HepG2 (cell line): ENCODE results near the gene NCOA7. TPM values are rescaled to one million over a fixed set of nuclear protein-coding genes. Genes with fewer than 3 reads are reported as not detected.

Source experiments
- ATF1 ChIP-seq: IDR thresholded peaks from 2 replicates; pipeline ENCODE4 v1.6.1; 2016; ENCODE audit warnings: mild to moderate bottlenecking, control low read depth
- GTF2F1 ChIP-seq: fragments of 150-350 bp; IDR thresholded peaks from 2 replicates; pipeline ENCODE4 v1.6.1; 2014; ENCODE audit warnings: low read length
- SOX5 ChIP-seq: IDR thresholded peaks from 2 replicates; pipeline ENCODE4 v1.6.1; 2016; ENCODE audit warnings: borderline replicate concordance
- TEAD2 ChIP-seq: sonication (generic); formaldehyde crosslinking; IDR thresholded peaks from 2 replicates; pipeline ENCODE4 v1.9.0; 2021; ENCODE audit warnings: missing genetic modification reagents
- ZNF619 ChIP-seq: sonication (generic); formaldehyde crosslinking; IDR thresholded peaks from 2 replicates; pipeline ENCODE4 v1.4.0; 2020; ENCODE audit warnings: mild to moderate bottlenecking, missing genetic modification reagents
- polyA plus RNA-seq, 8 experiments: library from polyadenylated mRNA; depleted of rRNA in 3 of 8; stranded (reverse) in 7 of 8; unstranded in 1 of 8; fragments of >200 nt; fragmentation: Illumina TruSeq in 4 of 8; extraction: Trizol in 4 of 8; gene quantifications; 2 replicates each; pipeline versions ENCODE4 v1.2.1 to v1.2.3, GENCODE V29; 2011 to 2016; ENCODE audit warnings: low read depth in 4 of 8, missing spikeins in 1 of 8, mixed read lengths in 1 of 8; ENCODE audit not compliant: insufficient read depth in 1 of 8
- total RNA-seq, 5 experiments: library from RNA; depleted of rRNA; stranded (reverse); fragments of >200 nt; fragmentation: Illumina TruSeq; extraction: Trizol; gene quantifications; 2 replicates each; pipeline ENCODE4 v1.2.3, GENCODE V29; 2016; ENCODE audit warnings: low read depth in 1 of 5
- TF ChIP-seq, protein P1 (sequence below): sonication (generic); formaldehyde crosslinking; IDR thresholded peaks from 2 replicates; pipeline ENCODE4 v1.4.0; 2020; ENCODE audit warnings: low read depth, missing genetic modification reagents
- TF ChIP-seq, protein P2 (sequence below): sonication (generic); formaldehyde crosslinking; IDR thresholded peaks from 2 replicates; pipeline ENCODE4 v1.5.1; 2020; ENCODE audit warnings: mild to moderate bottlenecking, missing genetic modification reagents
- TF ChIP-seq, protein P3 (sequence below): sonication (generic); formaldehyde crosslinking; IDR thresholded peaks from 2 replicates; pipeline ENCODE4 v1.9.0; 2021; ENCODE audit warnings: missing genetic modification reagents, borderline replicate concordance
- TF ChIP-seq, protein P4 (sequence below): sonication (generic); formaldehyde crosslinking; IDR thresholded peaks from 2 replicates; pipeline ENCODE4 v1.4.0; 2020; ENCODE audit warnings: mild to moderate bottlenecking, missing genetic modification reagents

The NCOA7 gene
- total and polyA plus RNA-seq, 2 of the 13 experiments (the other 11 are each of a cell fraction or from before 2014, with no cell fraction given): 13.6 to 20.8 TPM

DNA sequence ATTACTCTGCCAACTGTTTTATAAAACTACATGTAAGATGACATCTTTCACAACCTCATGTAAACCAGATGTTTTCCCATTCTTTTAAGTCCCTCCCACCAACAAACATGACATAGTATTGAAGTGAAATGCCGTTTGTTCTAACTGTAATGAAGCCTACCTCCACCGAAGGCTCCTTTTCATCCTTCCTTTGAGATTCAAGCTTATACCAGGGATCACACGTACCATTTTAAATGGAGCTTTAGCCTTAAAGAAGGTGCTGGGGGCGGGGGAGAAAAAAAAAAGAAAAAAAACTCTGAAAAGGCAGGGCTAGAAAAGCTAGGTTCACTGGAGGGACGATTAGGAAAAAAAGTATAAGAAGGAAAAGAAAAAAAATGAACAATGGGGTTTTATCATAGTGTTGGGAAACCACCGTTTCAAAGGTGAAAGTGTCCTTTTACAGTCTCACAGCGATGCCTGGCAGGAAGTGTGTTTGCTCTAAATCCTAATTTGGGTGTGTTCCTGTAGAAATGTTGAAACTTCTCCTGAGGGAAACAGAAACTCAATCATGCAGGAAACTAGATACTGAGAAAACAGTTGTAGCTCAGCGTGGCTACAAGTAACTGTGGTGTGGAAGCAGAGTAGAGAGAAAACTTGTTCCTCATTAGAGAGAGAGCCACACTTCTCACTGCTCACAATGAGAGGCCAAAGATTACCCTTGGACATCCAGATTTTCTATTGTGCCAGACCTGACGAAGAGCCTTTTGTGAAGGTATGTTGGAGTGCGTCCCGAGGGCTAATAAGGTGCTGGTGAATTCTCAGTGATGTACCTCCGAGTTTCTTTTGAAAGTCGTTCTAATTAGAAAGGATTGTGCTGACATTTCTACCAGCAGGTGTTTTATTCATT lies 128.2 kb downstream of the NCOA7 start (continued):
- TF ChIP-seq GTF2F1 (no peak), ZNF619 (no peak), TEAD2 (CRISPR knock-in tag) (no peak), SOX5 (CRISPR knock-in tag) (peak; percentile 98), ATF1 (CRISPR knock-in tag) (0 out of 2 replicates have a peak, but pooled peaks have one; percentile 52)
- TF ChIP-seq, protein P1, sequence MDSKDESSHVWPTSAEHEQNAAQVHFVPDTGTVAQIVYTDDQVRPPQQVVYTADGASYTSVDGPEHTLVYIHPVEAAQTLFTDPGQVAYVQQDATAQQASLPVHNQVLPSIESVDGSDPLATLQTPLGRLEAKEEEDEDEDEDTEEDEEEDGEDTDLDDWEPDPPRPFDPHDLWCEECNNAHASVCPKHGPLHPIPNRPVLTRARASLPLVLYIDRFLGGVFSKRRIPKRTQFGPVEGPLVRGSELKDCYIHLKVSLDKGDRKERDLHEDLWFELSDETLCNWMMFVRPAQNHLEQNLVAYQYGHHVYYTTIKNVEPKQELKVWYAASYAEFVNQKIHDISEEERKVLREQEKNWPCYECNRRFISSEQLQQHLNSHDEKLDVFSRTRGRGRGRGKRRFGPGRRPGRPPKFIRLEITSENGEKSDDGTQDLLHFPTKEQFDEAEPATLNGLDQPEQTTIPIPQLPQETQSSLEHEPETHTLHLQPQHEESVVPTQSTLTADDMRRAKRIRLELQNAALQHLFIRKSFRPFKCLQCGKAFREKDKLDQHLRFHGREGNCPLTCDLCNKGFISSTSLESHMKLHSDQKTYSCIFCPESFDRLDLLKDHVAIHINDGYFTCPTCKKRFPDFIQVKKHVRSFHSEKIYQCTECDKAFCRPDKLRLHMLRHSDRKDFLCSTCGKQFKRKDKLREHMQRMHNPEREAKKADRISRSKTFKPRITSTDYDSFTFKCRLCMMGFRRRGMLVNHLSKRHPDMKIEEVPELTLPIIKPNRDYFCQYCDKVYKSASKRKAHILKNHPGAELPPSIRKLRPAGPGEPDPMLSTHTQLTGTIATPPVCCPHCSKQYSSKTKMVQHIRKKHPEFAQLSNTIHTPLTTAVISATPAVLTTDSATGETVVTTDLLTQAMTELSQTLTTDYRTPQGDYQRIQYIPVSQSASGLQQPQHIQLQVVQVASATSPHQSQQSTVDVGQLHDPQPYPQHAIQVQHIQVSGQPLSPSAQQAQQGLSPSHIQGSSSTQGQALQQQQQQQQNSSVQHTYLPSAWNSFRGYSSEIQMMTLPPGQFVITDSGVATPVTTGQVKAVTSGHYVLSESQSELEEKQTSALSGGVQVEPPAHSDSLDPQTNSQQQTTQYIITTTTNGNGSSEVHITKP: no peak
- TF ChIP-seq, protein P2, sequence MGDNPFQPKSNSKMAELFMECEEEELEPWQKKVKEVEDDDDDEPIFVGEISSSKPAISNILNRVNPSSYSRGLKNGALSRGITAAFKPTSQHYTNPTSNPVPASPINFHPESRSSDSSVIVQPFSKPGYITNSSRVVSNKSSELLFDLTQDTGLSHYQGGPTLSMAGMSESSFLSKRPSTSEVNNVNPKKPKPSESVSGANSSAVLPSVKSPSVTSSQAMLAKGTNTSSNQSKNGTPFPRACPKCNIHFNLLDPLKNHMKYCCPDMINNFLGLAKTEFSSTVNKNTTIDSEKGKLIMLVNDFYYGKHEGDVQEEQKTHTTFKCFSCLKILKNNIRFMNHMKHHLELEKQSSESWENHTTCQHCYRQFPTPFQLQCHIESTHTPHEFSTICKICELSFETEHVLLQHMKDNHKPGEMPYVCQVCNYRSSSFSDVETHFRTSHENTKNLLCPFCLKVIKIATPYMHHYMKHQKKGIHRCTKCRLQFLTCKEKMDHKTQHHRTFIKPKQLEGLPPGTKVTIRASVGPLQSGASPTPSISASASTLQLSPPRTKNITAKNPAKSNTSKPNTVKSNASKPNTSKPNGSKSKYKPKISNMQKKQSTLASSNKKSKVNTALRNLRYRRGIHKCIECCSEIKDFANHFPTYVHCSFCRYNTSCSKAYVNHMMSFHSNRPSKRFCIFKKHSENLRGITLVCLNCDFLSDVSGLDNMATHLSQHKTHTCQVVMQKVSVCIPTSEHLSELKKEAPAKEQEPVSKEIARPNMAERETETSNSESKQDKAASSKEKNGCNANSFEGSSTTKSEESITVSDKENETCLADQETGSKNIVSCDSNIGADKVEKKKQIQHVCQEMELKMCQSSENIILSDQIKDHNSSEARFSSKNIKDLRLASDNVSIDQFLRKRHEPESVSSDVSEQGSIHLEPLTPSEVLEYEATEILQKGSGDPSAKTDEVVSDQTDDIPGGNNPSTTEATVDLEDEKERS (CRISPR knock-in tag): no peak
- TF ChIP-seq, protein P3, sequence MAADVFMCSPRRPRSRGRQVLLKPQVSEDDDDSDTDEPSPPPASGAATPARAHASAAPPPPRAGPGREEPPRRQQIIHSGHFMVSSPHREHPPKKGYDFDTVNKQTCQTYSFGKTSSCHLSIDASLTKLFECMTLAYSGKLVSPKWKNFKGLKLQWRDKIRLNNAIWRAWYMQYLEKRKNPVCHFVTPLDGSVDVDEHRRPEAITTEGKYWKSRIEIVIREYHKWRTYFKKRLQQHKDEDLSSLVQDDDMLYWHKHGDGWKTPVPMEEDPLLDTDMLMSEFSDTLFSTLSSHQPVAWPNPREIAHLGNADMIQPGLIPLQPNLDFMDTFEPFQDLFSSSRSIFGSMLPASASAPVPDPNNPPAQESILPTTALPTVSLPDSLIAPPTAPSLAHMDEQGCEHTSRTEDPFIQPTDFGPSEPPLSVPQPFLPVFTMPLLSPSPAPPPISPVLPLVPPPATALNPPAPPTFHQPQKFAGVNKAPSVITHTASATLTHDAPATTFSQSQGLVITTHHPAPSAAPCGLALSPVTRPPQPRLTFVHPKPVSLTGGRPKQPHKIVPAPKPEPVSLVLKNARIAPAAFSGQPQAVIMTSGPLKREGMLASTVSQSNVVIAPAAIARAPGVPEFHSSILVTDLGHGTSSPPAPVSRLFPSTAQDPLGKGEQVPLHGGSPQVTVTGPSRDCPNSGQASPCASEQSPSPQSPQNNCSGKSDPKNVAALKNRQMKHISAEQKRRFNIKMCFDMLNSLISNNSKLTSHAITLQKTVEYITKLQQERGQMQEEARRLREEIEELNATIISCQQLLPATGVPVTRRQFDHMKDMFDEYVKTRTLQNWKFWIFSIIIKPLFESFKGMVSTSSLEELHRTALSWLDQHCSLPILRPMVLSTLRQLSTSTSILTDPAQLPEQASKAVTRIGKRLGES (CRISPR knock-in tag): no peak
- TF ChIP-seq, protein P4, sequence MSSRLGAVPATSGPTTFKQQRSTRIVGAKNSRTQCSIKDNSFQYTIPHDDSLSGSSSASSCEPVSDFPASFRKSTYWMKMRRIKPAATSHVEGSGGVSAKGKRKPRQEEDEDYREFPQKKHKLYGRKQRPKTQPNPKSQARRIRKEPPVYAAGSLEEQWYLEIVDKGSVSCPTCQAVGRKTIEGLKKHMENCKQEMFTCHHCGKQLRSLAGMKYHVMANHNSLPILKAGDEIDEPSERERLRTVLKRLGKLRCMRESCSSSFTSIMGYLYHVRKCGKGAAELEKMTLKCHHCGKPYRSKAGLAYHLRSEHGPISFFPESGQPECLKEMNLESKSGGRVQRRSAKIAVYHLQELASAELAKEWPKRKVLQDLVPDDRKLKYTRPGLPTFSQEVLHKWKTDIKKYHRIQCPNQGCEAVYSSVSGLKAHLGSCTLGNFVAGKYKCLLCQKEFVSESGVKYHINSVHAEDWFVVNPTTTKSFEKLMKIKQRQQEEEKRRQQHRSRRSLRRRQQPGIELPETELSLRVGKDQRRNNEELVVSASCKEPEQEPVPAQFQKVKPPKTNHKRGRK (CRISPR knock-in tag): 0 out of 2 replicates have a peak, but pooled peaks have one; percentile 22
